Activated naive CD4-positive, alpha-beta T cell treated with anti-CD3 and anti-CD28 coated beads, Interleukin-2, amount 50 U/mL, for 72 hours (primary cell): ENCODE data around the gene VAV2. TPM values are rescaled to one million over a fixed set of nuclear protein-coding genes. Genes with fewer than 3 reads are reported as not detected.

Experiments
- ATAC-seq, 2 donors: fragments of 150-1000 bp; cut with Tn5 transposase; 2 replicates each; pipeline ENCODE4 v1.10.0; 2021; ENCODE audit warnings: mild to moderate bottlenecking in 2 of 2, moderate library complexity in 2 of 2
- DNase-seq, 2 donors: peaks; one replicate each; pipeline ENCODE4 v3.0.0; 2021 to 2022; ENCODE audit warnings: low spot score in 2 of 2
- H3K27ac Mint-ChIP-seq, 2 donors: one replicate each; pipeline ENCODE4 v1.8.0; 2022; ENCODE audit warnings: mild to moderate bottlenecking in 2 of 2, mixed read lengths in 2 of 2
- H3K36me3 Mint-ChIP-seq, 2 donors: one replicate each; pipeline ENCODE4 v1.8.0; 2022; ENCODE audit warnings: mixed read lengths in 2 of 2
- H3K9me3 Mint-ChIP-seq, 2 donors: one replicate each; pipeline ENCODE4 v1.8.0; 2022; ENCODE audit warnings: mixed read lengths in 2 of 2
- total RNA-seq, 2 donors: library from RNA; stranded (reverse); gene quantifications; one replicate each; pipeline ENCODE4 v1.2.3, GENCODE V29; 2022

Gene VAV2
- total RNA-seq, 2 donors from 2014 or later: 7.5 to 9.1 TPM

DNA sequence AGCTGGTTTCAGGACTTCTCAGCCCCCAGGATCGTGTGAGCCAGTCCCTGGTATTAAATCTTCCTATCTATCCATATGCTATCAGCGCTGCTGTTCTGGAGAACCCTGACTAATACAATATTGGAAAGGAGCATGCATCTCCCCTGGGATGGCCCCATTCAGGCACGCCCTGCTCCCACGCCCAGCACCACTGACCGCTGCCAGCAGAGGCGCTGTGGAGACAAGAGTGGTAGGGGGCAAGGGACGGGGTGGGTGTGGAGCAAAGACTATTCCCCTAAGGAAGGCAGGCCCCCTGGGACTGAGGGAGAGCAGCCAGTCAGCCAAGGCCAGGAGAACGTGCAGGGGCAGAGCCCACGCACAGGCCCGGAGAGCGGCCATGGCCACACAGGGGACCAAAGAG lies 116.0 kb downstream of the VAV2 start:
- DNase-seq (no peak), ATAC-seq (no peak)
- no peaks in the 10 kb centered on the region for H3K9me3 Mint-ChIP-seq
- no peak overlapping the region for H3K27ac Mint-ChIP-seq
- no peaks in the 10 kb centered on the region for H3K36me3 Mint-ChIP-seq

DNA sequence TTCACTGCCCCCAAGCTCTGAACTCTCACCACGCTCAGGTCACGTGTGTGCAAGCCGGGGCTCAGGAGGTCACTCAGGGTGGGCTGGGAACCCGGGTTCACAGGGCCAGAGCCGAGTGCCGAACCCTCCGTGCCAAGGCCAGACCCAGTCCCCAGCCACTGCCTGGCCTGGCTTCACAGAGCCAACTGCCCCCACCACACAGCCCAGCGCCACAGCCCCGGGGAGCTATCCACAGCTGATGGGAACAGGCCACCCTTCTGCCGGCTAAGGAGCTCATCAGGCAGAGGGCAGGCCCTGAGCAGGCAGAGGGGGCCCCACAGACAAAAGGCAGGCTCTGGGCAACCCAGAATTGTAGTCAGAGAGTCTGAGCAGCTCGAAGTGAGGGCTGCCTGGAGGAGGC lies 117.0 kb downstream of the VAV2 start:
- no peaks in the 10 kb centered on the region for H3K36me3 Mint-ChIP-seq
- DNase-seq (no peak), ATAC-seq (no peak)
- no peaks in the 10 kb centered on the region for H3K9me3 Mint-ChIP-seq
- H3K27ac Mint-ChIP-seq: no peak overlapping the region

DNA sequence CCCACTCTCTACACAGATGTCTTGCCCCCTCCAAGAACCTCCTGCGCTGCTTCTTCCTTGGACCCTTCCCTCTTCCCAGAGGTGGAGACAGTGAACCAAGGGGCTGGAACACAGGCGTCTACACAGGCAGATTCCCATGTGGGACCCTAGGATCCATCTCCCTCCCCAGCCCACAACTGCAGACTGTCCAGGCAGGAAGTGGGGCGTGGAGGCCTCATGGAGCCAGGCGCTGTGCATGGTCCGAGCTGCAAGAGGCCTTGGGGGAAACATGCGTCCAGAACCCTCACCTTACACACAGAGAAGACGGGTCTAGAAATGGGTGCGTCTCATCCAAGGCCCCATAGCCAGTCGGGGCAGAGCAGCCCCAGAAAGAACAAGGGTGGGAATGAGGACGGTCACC lies 117.5 kb downstream of the VAV2 start:
- ATAC-seq (no peak), DNase-seq (no peak)
- H3K9me3 Mint-ChIP-seq: no peaks in the 10 kb centered on the region
- H3K27ac Mint-ChIP-seq: no peak overlapping the region
- no peaks in the 10 kb centered on the region for H3K36me3 Mint-ChIP-seq

DNA sequence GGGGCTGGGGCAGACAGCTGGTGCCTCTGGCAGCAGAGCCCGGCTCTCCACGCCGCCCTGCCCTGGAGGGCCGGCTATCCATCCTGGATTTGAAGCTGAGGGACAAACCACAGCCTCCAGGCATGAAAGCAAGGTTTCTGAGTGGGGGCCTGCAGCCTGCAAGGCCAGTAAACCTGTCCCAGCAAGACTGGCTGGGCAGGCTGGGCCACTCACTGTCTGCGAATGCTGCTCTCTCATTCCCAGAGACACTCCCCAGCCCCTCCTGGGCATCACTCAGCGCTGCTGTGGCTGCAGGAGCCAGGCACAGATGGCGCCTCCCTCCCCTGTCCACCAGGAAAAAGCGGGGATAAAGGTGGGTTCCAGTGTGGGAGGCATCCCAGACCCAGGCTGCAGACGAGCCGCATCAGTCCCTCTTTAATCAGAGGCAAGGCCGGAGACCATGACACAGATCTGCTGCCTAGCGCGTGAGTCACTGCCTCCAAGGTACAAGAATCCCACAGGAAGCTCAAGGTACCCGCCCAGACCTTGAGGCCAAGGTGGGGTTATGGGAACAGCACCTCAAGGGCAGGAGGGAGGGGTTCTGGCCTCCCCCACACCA lies 118.0 kb downstream of the VAV2 start:
- Mint-ChIP-seq H3K36me3 (no peaks in the 10 kb centered on the region), H3K27ac (no peak overlapping the region), H3K9me3 (no peaks in the 10 kb centered on the region)
- ATAC-seq (no peak), DNase-seq (no peak)

DNA sequence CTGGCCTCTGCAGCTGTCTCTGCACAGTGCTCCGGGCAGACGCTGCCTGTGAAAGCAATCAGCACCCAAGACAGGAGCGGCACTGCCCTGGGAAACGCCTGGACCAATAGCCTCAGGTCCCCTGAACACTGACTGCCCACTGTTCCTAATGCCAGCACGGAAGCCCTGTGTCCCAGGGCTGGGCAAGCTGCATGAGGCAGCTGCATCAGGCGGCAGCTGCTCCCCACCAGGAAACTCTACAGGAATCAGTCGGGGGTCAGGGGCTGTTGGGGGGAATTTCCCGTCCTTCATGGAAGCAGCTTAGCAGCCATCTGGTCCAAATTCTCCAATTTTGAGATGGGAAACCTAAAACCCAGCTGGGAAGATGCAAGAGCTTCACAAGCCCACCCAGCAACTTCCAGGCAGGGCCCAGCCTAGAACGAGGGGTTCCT lies 118.6 kb downstream of the VAV2 start:
- Mint-ChIP-seq H3K36me3 (no peaks in the 10 kb centered on the region), H3K27ac (no peak overlapping the region), H3K9me3 (no peaks in the 10 kb centered on the region)
- ATAC-seq (no peak), DNase-seq (no peak)

DNA sequence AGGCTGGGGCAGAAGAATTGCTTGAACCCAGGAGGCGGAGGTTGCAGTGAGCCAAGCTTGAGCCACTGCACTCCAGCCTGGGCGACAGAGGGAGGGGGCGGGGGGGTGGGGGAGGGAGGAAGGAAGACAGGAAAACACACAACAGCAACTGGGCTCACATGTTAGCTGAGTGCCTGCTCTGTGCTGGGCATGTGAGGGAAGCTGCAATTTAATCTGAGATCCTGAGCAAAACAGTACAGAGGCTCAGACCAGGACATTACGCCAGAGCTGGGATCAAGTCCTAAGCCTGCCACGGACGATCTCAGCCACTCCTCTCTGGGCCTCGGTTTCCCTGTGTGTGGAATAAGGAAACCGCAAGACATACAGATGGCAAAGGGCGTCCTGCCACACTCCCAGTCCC lies 119.1 kb downstream of the VAV2 start:
- H3K9me3 Mint-ChIP-seq: no peaks in the 10 kb centered on the region
- ATAC-seq: no peak

DNA sequence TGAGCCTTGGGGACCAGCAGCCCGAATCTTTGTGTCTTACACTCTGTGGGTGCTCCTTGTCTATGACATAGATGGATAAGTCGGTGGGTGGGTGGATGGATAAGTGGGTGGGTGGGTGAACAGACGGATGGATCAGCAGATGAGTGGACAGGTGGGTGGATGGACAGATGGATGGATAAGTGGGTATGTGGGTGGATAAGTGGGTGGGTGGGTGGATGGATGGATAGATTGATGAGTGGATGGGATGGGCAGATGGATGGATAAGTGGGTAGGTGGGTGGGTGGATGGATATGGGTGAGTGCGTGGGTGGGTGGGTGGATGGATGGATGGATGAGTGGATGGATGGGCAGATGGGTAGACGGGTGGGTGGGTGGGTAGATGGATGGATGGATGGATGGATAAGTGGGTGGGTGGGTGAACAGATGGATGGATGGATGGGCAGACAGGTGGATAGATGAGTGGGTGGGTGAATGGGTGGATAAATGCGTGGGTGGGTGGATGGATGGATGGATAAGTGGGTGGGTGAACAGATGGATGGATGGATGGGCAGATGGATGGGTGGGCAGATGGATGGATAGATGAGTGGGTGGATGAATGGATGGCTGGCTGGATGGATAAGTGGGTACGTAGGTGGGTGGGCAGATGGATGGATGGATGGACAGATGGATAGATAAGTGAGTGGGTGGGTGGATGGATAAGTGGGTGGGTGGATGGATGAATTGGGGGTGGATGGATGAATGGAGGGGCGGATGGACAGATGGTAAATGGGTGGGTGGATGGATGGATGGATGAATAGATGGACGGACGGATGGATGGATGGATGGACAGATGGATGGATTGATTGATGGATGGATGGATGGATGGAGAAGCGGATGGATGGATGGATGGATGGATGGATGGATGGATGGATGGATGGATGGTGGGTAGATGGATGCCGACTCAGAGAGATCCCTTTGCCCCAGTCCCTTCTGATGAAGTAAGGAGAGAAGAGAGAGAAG lies 121.2 kb downstream of the VAV2 start:
- Mint-ChIP-seq H3K27ac (no peak overlapping the region), H3K36me3 (peaks cover 0 to 3% of the 10 kb centered on the region in 2 donors), H3K9me3 (no peaks in the 10 kb centered on the region)
- ATAC-seq: no peak
- no peak for DNase-seq

More for the DNA sequence above, 119.1 kb downstream of the VAV2 start:
- DNase-seq: no peak
- H3K36me3 Mint-ChIP-seq: no peaks in the 10 kb centered on the region
- H3K27ac Mint-ChIP-seq: no peak overlapping the region

DNA sequence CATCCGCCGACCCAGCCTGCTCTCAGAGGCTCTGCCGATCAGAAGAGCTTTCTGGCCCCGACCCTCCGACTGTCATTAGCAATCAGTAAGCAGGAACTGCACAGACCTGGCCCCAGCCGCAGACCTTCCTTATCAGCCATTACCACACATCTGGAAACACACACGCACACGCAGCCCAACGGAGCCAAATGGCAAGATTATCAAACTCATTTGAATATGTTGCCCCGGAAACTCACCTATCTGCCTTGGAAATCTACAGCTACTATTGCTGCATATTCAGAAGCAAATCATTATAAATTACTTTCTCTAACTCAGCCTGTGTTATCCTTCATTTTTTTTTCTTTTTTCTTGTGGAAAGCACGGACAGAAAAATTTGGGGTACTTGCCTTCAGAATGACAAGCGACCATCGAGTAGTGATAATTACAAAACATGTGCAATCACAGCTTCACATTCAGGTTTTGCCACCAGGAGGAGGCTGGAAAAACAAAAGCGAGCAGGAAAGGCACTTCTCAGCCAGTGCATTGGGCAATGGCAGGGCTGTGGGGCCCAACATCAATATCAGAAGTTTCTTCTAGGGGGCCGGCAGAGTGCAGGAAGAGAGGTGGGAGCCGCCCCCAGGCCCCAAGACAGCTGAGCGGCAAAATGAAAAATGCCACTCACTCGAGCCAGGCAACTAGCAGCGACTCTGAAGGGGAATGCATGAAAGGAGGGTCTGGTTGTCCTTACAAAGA lies 122.3 kb downstream of the VAV2 start:
- peaks cover 5 to 8% of the 10 kb centered on the region in 2 donors for H3K9me3 Mint-ChIP-seq
- peak; percentile 28 to 46 for ATAC-seq
- peaks cover 8 to 9% of the 10 kb centered on the region in 2 donors for H3K36me3 Mint-ChIP-seq
- H3K27ac Mint-ChIP-seq: no peak overlapping the region
- DNase-seq: no peak

DNA sequence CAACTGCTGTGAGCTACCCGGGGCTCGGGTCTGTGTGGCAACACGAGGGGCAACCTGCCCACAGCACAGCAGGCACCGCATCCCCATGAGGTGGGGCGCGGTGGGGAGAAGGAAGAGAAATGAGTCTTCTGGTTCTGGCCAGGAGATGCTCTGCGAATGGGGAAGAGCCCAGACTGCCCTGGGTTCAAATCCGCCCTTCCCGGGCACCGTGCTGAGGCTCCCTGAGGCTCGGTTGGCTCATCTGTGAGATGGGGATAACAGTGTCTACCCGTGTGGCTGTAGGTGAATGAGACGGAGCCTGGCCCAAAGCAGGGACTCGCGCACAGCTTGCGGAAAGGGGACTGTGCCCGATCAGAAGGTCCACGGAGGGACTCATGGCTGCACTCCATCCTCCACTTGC lies 123.9 kb downstream of the VAV2 start:
- peaks cover 5 to 8% of the 10 kb centered on the region in 2 donors for H3K9me3 Mint-ChIP-seq

DNA sequence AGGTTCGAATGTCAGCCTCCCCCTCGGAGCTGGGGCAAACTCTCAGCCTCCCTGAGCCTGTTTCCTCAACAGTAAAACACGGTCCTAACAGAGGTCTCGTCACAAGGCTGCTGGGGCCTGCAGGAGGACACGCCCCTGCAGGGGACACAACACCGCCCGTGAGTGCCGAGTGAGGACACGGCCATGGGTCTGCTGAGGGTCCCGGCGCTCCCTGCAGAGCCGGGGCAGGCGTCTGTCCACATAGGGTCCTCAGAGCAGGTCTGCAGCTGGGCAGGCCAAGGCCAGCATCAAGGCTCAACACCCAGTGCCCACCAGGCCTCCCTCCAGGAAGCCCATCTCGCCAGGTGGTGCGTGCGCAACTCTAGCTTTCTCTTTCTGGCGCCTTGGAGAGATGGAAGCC lies 125.2 kb downstream of the VAV2 start:
- Mint-ChIP-seq H3K27ac (no peak overlapping the region), H3K9me3 (peaks cover 5 to 8% of the 10 kb centered on the region in 2 donors), H3K36me3 (peaks cover 8 to 9% of the 10 kb centered on the region in 2 donors)
- DNase-seq (no peak), ATAC-seq (no peak)

More for the DNA sequence above, 123.9 kb downstream of the VAV2 start:
- DNase-seq (no peak), ATAC-seq (no peak)
- H3K27ac Mint-ChIP-seq: no peak overlapping the region
- H3K36me3 Mint-ChIP-seq: peaks cover 8 to 9% of the 10 kb centered on the region in 2 donors

DNA sequence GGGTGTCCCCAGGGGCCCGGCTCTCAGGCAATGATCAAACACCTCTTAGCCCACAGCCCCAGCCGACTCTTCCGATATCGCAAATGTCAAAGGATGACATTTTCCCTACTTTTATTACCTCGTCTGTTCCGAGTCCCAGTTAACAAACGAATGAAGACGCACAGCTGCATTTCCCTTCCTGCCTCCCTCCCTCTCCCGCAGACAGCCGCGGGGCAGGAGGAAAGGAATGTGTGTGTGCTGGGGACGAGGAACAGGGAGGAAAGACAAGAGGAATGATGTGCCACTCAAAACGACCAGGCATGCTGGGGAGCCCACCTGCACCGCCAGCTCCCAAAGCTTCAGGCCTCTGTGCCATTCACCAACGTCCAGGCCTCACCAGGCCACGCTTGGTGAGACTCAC lies 128.1 kb downstream of the VAV2 start:
- H3K9me3 Mint-ChIP-seq: peaks cover 5 to 8% of the 10 kb centered on the region in 2 donors
- DNase-seq (no peak), ATAC-seq (no peak)
- H3K36me3 Mint-ChIP-seq: peaks cover 8 to 9% of the 10 kb centered on the region in 2 donors
- H3K27ac Mint-ChIP-seq: no peak overlapping the region

DNA sequence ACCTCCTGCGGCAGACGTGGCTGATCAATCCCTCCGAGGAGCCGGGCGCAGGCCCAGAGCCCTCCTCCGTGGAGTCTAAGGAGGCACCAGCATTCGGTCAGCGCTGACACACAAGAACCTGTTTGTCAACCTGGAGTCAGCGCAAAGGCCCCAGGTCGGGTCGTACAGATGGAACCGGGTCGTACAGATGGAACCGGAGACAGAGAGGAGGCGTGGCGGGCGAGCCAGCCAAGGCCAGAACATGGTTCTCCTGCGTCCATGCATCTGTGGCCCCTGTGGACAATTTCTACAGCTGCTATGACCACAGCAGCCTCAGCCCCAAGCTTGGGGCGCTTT lies 128.9 kb downstream of the VAV2 start:
- Mint-ChIP-seq H3K36me3 (peaks cover 8 to 9% of the 10 kb centered on the region in 2 donors), H3K27ac (no peak overlapping the region), H3K9me3 (peaks cover 5 to 8% of the 10 kb centered on the region in 2 donors)
- ATAC-seq (no peak), DNase-seq (no peak)

DNA sequence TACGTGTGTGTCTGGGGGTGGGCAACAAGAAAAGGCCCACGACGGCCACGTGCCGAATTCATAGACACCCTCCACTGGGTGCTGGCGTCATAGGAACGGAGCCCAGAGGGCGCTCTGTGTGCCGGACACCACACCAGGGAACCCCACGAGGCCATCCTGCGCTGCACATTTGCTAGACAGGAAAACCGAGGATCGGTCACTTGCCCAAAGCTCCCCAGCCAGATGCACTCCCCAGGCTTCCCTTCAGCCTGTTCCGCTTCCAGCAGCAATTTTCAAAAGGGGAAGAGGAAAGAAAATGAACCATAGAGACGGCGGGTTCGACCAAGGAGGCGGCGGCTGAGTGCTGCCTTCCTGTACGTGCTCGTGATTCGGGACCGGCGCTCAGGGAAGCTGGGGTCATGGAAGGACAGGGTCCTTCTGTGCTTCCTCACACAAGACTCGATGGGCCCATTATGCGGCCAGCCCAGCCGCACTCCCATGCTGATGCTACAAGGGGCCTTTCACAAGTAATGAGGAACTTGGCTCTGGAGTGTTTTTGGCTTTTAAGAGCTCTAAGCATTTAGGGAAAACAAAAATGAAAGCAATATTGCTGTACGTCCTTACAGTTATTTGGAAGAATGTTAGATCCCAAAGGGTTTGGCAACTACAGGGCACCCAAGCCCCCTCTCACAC lies 129.4 kb downstream of the VAV2 start:
- no peak overlapping the region for H3K27ac Mint-ChIP-seq
- DNase-seq: no peak
- peaks cover 8 to 9% of the 10 kb centered on the region in 2 donors for H3K36me3 Mint-ChIP-seq
- H3K9me3 Mint-ChIP-seq: peaks cover 5 to 8% of the 10 kb centered on the region in 2 donors
- ATAC-seq: no peak

DNA sequence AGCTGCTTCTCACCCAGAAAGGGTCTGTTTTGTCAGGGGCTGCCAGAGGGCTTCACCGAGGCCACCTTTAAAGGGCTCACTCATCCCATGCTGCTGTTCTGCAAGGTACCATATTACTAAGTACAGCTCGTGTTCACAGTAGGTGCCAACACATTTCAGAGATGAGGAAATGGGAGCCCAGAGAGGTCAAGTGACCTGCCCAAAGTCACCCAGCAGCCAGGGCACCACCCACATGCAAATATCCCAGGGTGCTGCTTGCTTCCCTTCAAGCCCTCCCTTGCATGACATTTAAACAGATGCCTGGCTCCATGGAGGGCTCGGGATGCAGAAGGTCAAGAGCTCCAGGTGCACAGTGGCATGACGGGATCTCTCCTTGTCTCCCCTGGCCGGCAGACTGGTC lies 130.4 kb downstream of the VAV2 start:
- Mint-ChIP-seq H3K9me3 (peaks cover 5 to 8% of the 10 kb centered on the region in 2 donors), H3K36me3 (peaks cover 8 to 9% of the 10 kb centered on the region in 2 donors), H3K27ac (no peak overlapping the region)
- ATAC-seq: no peak
- DNase-seq: no peak

DNA sequence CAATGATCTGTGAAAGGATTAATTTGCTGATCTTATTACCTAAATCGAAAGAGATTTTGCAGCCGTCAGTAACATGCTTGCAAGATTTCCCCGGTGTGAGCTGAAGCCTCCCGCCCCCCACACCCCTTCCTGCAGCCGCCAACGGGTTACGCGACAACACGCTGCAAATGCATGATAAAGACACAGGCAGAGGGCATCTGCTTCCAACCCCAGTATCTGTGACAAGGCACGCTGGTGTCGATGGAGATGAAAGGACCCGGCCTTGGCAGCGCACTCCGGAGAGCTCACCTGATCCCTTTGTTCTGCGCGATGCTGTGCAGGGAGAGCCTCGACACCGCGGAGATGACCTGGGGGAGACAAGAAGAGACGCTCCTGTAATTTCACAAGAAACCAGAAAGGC lies 131.0 kb downstream of the VAV2 start:
- Mint-ChIP-seq H3K36me3 (peaks cover 8% of the 10 kb centered on the region in 2 donors), H3K27ac (peak overlapping the region in 1 of 2 donors; percentile 50)

DNA sequence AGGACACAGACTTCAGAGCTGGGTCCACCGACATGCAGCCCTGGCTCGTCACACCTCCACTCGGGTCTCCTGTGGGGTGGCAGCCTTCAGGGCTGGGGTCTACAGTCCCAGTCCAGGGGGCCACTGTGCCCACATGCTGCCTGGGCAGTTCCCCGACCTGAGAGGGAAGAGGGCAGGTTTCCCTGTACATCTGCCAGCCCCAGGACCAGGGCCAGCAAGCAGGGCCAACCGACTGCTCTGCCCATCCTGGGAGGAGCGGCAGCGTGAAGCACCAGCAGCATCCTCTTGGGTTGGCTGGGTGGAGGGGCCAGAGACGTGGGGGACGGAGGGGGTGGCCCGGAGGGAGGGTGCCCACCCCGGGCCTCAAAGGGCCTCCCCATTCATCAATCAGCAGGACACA lies 133.4 kb downstream of the VAV2 start:
- no peak for DNase-seq
- Mint-ChIP-seq H3K9me3 (no peaks in the 10 kb centered on the region), H3K27ac (no peak overlapping the region), H3K36me3 (no peaks in the 10 kb centered on the region)
- ATAC-seq: no peak

More for the DNA sequence above, 131.0 kb downstream of the VAV2 start:
- no peak for ATAC-seq
- DNase-seq: no peak
- peaks cover 5 to 8% of the 10 kb centered on the region in 2 donors for H3K9me3 Mint-ChIP-seq
